HG02798 (cell line): ENCODE measurements around the gene TMEM117.

Experiments
- ATAC-seq: cut with Tn5 transposase; IDR thresholded peaks from one replicate; pipeline ENCODE4 v1.9.1; 2021; ENCODE audit warnings: mild to moderate bottlenecking; ENCODE audit not compliant: unreplicated experiment, poor library complexity

TMEM117 gene

DNA sequence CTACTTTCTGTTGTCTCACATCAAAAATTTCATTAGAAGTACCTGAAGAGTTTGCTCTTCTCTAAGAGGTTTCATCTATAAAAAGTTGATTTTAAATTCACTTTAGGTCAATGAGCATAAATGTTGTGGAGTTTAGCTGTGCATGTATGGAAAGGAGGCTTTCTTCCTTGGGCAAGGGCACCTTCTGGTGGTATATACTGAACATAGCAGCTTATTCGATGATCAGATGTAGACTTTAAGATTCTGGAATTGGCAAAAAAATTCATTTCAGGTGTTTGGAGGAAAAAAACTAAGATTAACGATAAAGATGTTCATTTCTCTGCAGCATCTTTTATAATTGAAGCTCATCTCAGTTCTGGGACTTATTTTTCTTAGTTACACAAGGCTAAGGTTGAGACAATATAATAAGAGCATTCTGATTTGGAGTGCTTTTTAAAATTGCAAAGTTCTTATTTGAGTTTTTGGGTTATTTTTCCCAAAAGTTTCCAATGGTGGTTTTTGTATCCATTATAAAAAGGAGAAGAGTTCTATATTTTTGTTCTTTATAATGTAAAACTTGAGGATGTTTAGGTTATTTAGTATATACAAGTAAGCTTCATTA is 46.8 kb downstream of the TMEM117 start:
- ATAC-seq = peak; percentile 92

DNA sequence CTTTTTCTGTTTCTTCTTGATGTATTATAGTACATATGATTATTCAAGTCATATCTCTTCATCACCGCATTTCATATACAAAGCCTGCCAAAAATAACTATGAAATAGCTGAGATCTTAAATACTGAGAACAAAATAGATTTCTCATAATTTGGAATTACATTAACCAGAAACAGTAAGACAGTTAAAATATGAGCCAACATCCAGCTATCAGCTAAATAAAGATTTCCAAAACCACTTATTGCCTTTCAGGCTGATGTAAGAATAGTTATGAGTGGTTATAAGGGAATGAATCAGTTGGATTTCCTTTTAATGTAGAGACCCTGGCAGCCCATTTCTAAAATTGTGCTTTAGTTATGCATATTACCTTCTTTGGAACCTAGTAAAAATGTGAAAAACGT is 47.4 kb downstream of the TMEM117 start:
- ATAC-seq = no peak

DNA sequence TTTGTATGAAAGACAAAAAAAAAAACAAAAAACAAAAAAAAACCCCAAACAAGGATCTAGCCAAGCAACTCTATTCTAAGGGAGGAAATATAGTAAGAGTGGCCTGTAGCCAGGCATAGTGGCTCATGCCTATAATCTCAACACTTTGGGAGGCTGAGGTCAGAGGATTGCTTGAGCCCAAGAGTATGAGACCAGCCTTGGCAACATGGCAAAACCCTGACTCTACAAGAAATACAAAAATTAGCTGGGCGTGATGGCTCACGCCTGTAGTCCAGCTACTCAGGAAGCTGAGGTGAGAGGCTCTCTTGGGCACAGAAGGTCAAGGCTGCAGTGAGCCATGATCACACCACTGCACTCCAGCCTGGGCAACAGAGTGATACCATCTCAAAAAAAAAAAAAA is 47.9 kb downstream of the TMEM117 start:
- no peak for ATAC-seq

DNA sequence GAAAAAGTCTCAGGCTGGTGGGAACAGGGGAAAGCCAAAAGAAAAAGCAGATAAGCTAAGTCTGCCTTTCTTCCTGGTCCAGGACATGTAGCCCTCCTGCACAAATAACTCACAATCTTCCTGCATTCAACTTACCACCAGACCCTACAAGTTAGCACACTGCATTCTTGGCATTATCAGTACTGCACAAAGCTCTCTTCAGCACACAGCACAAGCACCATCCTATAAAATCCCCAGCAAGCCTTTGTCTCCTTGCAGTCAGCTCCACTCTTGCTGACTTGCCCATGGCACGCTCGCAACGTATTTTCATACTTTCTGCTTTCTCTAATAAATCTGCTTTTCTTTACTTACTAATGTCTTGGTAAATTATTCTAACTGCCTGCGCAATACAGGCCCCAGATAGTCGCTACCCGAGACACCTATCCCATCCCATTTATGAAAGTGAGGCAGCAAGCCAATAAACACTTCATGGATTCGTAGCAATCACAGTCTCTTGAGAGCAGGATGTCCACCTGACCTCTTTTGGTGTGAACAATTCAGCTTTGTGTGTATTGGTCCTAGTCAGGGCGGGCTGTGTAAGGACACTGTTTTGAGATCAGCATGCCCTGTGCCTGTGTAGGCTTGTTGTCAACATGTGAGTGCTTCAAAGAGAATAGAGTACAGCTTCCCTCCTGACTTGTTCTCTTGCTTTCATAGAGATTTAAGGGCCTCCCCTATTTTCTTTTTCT is 49.0 kb downstream of the TMEM117 start:
- no peak for ATAC-seq

DNA sequence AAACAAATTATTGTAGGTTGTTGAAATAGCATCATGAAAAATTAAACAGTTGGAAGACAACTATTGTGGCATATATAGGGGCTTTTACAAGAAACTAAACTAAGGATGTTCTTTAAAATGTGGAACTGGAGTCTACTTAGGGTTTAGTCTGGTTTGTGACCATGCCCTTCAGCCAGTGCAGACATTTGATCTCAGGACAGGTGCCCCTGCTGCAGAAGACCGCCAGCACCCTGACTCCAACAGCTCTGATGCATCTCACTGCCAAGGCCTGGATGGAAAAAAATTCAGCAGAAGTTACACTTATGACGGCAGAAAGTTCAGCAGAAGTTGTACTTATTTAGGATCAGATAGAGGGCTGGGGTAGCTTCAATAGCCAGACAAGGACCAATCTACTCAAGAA is 51.5 kb downstream of the TMEM117 start:
- ATAC-seq = no peak

DNA sequence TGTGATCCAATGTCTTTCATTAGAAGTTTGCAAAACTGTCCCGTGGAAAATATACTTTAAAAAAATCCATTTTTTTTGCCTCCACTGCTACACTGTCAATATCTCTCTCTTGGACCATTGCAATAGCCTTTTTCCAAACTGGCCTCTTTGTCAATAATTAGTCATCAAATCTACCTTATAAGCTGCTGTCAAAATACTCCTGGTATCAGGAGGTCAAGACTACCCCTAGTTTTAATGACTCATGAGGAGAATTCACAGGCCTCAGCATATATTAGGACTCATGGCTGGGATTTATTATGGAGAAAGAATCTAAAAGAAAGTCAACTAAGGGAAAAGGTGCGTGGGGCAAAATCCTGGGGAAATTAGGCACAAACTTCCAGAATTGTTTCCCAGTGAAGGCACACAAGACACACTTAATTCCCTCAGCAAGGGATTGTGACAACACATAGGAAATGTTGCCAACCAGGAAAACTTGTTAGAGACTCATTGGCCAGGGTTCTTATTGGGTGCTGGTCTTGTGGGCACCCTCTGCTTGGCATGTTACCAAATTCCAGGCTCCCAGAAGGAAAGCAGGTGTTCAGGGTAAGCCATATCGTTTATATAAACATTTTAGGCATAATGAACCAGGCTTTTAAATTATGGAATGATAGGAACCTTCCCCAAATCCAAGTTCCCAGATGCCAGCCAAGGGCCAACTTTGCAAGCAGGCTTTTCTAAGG is 56.1 kb downstream of the TMEM117 start:
- no peak for ATAC-seq

DNA sequence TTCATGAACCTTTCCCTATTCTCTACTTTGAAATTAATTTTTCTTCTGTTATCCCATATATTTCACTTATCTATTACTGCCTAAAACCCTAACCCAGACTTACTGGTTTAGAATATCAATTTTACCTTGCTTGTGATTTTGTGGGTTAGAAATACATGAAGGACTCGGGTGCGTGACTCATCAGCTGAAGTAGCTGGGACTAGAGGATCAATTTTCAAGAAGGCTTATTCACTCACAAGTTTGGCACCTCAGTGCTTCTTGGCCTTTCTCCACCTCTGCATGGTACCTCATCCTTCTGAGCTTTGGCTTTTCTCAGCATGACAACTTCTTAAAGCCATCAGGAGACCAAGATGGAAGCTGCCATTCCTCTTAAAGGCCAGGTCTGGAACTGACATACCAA is 57.8 kb downstream of the TMEM117 start:
- no peak for ATAC-seq

DNA sequence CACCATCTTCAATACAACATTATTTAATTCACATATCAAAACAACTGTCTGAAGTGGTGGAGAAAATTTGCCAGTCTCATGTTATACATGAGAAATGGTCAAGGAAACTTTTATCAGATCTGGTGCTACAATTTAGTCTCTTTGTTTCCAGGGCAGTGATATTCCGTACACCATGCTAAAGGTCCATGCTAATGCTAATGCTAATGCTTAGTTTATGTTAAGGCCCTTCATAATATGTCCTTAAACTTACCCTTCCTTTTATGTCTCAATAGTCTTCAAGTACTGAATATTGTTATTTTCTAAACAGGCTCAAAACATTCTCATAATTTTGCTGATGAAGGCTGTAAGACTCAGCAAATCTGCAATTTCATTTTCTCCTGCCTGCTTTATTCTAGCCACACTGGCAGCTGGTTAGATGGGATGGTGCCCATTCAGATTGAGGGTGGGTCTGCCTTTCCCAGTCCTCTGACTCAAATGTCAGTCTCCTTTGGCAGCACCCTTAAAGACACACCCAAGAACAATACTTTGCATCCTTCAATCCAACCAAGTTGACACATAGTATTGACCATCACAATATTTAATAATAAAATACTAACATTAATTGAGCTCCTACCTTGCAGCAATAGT is 59.8 kb downstream of the TMEM117 start:
- no peak for ATAC-seq

DNA sequence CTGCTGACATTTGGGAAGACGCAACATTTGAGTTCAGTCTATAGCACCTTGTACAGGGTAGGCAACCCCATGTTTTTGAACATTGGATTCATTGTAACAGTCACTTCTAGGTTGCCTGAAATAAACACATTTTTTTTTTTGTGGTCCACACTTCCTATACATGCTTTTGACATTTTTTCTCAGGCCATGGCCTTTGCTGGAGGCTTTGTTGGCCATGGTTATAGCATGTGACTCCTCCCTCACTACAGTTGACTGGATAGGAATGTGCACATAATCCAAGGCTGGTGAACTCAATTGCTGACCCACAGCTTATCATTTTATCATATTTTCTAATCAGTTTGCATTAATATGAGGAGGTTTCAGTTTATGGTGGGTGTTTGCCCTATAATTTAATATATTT is 60.6 kb downstream of the TMEM117 start:
- no peak for ATAC-seq

DNA sequence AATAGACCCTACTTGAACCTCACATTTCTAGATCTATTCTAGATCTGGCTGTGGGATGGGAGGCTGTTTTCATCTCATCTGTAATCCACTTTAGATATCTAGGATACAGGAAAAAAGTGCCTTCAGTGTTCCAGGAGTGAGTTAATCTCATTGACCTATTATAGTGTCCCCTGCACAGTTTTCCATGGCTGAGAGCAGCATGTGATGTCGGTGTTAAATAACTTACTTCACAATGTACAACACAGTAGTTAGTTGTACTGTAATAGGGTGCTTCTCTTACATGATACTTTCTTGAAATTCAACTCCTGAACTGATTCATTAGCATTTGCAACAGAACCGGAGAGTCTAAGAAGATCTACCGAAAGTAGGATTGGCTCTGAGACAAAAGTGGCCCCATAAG is 62.6 kb downstream of the TMEM117 start:
- no peak for ATAC-seq

DNA sequence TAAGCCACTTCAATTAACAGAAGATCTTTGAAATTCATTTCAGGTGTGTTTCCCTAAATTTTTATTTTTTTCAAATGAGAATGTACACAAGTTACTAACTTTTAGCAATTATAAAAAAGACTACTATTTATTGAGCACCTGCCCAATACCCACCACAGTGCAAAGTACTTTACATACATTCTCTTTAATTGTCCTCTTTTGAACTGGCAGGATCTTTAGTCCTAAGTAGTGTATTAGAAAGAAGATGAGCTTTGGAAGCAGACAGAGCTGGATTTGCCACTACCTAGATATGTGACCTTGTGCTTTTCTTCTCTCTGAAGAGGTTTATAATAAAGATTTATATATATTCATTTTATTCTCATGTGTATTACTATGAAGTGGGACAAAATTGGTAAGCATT is 63.7 kb downstream of the TMEM117 start:
- no peak for ATAC-seq

DNA sequence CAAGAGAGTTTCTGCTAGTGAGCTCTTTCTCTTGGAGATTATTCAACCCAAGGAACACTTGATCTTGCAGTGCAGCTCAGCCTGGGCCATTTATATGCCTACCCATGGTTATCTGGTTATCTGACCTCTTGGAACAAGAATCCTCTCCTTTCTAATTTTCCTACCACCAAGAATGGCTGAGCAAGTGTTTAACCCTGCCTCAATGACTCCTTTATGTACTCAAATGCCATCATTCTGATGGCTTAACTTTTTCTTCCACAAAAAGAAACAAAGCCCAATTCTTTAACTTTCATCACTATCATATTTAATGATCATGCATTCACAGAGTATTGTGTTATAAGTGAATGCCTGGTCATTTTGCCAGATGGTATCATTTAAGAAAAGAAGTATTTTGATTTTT is 67.8 kb downstream of the TMEM117 start:
- no peak for ATAC-seq

DNA sequence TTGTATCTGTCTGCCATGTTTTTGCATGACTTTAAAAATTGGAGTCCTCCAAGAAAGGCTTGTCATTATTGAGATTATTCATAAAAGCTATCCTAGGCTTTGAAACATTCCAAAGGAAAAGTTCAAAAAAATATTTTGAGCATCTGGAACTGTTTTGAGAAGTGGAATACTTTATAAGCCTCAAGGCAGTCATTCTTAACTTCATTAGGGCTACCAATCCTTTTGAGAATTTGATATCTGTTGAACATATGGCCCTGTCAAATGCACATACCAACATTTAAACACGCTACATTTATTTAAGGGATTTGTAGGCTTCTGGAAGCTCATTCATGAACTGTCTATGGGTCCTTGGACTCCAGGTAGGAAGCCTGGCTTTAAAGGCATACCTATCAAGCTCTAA is 77.0 kb downstream of the TMEM117 start:
- ATAC-seq = no peak

DNA sequence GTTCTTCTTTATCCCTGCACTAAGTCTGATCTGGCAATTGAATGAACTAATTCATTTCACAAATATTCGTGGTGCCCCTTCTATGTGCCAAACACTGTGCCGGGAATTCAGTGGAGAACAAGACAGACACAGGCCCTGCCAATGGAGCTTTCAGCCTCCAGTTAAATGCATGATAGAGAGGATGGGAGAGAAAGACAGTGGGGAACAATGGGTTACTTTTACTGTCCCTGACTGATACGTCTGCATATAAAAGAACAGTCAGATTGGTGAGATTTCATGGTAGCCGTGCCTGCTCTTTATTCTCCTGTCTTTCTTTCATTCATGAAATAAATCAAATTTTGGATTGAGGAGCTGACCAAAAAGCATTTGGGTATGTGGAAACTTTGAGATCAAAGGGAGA is 78.5 kb downstream of the TMEM117 start:
- ATAC-seq = no peak

DNA sequence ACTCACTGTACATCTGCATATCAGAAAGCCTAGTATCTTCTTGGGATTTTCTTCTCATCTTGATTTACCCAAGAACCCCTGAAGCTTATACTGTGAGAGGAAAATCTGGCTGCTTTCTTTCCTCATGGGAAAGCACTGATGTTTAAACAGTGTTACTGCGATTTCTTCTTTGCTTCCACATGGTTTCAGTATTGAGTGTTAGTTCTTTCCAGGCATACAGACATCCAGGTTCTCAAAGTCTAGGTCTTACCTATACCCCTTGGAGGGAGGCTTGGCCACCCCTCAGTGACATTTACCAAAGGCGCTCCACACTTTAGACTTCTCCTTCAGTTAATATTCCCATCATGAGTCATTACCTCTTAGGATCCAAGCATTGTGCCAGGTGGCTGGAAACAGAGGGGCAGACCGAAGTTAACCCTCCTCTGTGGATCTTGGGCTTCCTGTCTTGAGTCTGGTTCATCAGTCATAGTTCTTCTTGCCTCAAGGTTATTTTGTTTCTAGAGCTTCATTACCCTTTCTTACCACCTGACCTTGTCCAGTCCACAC is 79.1 kb downstream of the TMEM117 start:
- no peak for ATAC-seq

DNA sequence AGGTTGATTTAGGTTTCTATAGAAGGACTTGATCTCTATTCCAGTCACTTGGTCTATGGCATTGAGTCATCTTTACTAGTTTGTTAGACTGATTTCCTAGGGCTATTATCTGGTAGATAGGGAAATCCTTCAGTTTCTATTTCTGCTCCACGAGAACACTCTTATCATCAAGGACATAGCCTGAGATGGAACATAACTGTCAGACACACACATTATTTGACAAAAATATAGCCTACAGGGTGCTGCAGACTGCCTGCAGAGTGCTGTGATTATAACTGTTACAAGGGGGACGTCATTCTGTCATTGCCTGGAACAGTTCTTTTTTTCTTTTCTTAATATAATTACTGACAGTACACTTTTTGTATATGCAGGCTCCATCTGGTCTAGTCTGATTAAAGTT is 82.0 kb downstream of the TMEM117 start:
- ATAC-seq = no peak

DNA sequence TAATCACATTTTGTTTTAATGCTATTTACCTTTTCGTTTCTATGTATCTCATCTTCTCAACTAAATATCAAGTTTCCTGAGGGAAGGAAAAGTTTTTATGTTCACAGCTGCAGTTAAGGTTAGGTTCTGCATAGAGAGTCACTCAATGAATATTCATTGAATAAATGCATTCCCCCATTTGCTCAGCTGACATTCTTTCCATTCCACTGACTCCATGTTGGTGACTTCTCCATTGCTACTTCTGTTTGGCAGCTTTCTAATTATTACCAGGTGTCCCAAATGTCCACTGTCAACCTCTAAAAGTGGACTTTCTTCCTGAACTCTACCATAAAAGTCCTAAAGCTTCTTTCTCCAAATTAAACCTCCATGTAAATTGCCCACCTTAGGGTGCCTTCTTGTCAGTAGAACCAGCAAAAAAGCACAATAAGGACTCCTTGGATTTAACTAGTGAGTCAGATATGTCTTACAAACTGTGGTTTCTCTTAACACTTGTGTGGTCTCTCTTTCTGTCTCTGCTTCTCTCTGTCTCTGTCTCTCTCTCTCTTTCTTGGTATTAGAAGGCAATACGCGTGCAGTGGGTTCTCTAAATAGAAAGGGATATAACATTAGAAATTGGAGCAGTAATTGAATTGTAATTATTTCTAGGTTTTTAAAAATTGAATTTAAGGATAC is 85.9 kb downstream of the TMEM117 start:
- ATAC-seq = no peak

DNA sequence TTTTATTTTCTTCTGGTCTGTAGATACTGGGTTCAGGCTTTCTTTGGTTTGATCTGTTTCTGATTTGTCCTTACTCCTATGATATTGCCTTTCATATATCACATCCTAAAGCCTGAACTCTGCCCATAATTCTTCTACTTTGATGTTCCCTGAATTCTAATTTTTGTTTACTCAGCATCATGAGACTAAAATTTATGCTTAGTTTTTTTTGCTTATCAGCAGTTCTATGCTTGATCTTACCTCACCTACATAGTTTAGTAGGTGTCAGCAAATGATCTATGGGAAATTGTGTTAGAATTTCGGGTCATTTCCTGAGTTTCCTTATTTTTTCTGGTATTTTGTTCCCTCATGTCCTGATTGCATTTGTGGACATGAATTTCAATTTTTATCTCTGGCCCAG is 94.2 kb downstream of the TMEM117 start:
- ATAC-seq = no peak

DNA sequence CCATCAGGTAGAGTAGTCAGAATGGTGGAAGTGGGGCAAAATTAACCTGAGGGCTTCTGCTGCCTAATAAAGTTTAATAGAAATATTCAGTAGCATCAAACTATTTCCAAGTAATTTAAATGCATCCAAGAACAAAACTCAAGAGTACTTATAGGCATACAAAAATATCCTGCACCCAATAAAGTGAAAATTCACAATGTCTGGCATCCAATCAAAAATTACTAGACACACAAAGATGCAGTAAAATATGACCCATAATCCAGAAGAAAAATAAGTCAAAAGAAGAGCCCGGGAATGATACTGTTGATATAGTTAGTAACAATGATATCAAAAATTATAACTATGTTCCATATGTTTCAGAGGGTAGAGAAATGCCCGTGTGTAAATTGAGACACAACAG is 95.3 kb downstream of the TMEM117 start:
- no peak for ATAC-seq

DNA sequence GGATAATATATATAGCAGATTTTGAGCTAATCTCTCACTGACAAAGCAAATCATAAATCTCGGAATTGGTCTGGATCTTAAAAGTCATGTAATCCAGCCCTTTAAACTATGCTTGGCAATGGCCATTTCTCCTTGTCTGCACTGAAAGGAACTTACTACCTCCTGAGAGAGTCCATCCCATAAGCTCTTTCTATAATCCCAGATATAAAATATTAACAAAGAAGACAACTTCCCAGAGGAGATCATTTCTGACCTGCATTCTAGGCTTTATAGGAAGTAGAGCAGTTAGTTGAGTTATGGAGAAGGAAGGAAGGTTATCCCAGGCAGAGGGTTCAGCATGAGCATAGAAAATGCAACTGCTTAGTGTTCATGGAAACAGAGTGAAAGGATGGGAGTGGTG is 99.7 kb downstream of the TMEM117 start:
- no peak for ATAC-seq
